HCT116 (cell line): ENCODE results near the gene CD8B2.

Source experiments
- ATF3 ChIP-seq: IDR thresholded peaks from 2 replicates; pipeline ENCODE4 v1.6.1; 2012
- CEBPB ChIP-seq: IDR thresholded peaks from 2 replicates; pipeline ENCODE4 v1.6.1; 2012; ENCODE audit warnings: low read depth
- EZH2 ChIP-seq: fragments of 200-600 bp; sonication (generic); IDR thresholded peaks from 2 replicates; pipeline ENCODE4 v1.6.1; 2017; ENCODE audit warnings: antibody characterized with exemption, mixed run types
- JUND ChIP-seq: IDR thresholded peaks from 2 replicates; pipeline ENCODE4 v1.6.1; 2012
- POLR2A ChIP-seq: IDR thresholded peaks from 2 replicates; pipeline ENCODE4 v1.7.0; 2011; ENCODE audit warnings: borderline replicate concordance; ENCODE audit not compliant: insufficient read depth, insufficient read length; ENCODE audit errors: extremely low read depth
- RAD21 ChIP-seq: IDR thresholded peaks from 2 replicates; pipeline ENCODE4 v1.6.1; 2012; ENCODE audit warnings: low read depth, mild to moderate bottlenecking
- REST ChIP-seq: IDR thresholded peaks from 2 replicates; pipeline ENCODE4 v1.6.1; 2012; ENCODE audit warnings: low read depth
- TCF7L2 ChIP-seq: IDR thresholded peaks from 2 replicates; pipeline ENCODE4 v1.7.0; 2011; ENCODE audit warnings: borderline replicate concordance, inconsistent platforms; ENCODE audit not compliant: insufficient read depth, insufficient read length; ENCODE audit errors: extremely low read depth
- YY1 ChIP-seq: IDR thresholded peaks from 2 replicates; pipeline ENCODE4 v1.6.1; 2011; ENCODE audit warnings: low read length, low read depth, moderate library complexity, mild to moderate bottlenecking; ENCODE audit not compliant: insufficient replicate concordance; ENCODE audit errors: extremely low read depth
- ZNF274 ChIP-seq: fragments of 200-500 bp; sonication (Bioruptor generic); IDR thresholded peaks from 2 replicates; pipeline ENCODE4 v1.6.1; 2014; ENCODE audit warnings: mild to moderate bottlenecking, low read depth, low read length, inconsistent platforms
- TF ChIP-seq, protein P1 (sequence below), 3 experiments: fragments of 200-600 bp in 1 of 3; sonication (generic) in 1 of 3; IDR thresholded peaks in 2 of 3; conservative IDR thresholded peaks in 1 of 3; 2 replicates each; pipeline ENCODE4 v1.5.1; 2012 to 2017; ENCODE audit warnings: low read depth in 2 of 3, low read length in 2 of 3, antibody characterized with exemption in 1 of 3, borderline replicate concordance in 1 of 3, control low read depth in 1 of 3, mild to moderate bottlenecking in 1 of 3, mixed read lengths in 1 of 3, mixed run types in 1 of 3, moderate library complexity in 1 of 3; ENCODE audit not compliant: insufficient read depth in 1 of 3

- TF ChIP-seq, protein P1, sequence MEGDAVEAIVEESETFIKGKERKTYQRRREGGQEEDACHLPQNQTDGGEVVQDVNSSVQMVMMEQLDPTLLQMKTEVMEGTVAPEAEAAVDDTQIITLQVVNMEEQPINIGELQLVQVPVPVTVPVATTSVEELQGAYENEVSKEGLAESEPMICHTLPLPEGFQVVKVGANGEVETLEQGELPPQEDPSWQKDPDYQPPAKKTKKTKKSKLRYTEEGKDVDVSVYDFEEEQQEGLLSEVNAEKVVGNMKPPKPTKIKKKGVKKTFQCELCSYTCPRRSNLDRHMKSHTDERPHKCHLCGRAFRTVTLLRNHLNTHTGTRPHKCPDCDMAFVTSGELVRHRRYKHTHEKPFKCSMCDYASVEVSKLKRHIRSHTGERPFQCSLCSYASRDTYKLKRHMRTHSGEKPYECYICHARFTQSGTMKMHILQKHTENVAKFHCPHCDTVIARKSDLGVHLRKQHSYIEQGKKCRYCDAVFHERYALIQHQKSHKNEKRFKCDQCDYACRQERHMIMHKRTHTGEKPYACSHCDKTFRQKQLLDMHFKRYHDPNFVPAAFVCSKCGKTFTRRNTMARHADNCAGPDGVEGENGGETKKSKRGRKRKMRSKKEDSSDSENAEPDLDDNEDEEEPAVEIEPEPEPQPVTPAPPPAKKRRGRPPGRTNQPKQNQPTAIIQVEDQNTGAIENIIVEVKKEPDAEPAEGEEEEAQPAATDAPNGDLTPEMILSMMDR (IDR thresholded peaks at IDR 0.05 in 2 of 3, conservative IDR thresholded peaks at IDR 0.05 in 1 of 3; ENCODE audit: borderline replicate concordance in 1 of 3, insufficient read depth in 1 of 3, low read depth in 2 of 3, low read length in 2 of 3), result no peak
- TF ChIP-seq JUND (no peak), YY1 (no peak), POLR2A (no peak), ATF3 (no peak), RAD21 (no peak), TCF7L2 (no peak), CEBPB (no peak), REST (no peak), ZNF274 (no peak), EZH2 (no peak)
Measured at GRCh38 chr2:106570316-106570715, 83.2 kb downstream of the CD8B2 start.
